ENCODE measurements around the gene GLDC. TPM values are rescaled to one million over a fixed set of nuclear protein-coding genes. Genes with fewer than 3 reads are reported as not detected.
A peak's percentile ranks its signal among the peaks of the same experiment; 100 is the strongest.

The GLDC gene
- total RNA-seq, 1 experiment from 2014 or later: 21.2 TPM

DNA sequence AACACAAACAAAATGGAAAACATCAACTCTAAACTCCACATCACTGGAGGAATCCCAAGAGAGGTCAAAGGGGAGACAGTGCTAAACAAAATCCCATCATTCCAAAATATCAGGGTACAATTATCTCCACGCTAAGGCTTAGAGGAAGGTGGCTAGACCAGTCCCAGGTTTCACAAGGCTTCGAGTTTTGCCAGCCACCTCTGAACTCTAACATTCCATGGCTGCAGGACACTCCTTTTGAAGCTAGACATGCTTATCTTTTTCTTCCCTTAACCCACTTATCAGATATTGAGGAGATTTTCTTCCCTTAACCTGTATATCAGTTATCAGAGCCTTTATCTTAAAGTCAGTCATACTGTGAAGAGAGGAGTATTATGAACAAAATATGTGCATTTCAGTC is 53.3 kb downstream of the GLDC start:
- in situ Hi-C loops (cut with HindIII; ENCODE audit: low pct_unique_long_range_greater_than_20kb, low sequenced_read_pairs): no loop called here
- DNase-seq (ENCODE audit: low read depth): no peak

DNA sequence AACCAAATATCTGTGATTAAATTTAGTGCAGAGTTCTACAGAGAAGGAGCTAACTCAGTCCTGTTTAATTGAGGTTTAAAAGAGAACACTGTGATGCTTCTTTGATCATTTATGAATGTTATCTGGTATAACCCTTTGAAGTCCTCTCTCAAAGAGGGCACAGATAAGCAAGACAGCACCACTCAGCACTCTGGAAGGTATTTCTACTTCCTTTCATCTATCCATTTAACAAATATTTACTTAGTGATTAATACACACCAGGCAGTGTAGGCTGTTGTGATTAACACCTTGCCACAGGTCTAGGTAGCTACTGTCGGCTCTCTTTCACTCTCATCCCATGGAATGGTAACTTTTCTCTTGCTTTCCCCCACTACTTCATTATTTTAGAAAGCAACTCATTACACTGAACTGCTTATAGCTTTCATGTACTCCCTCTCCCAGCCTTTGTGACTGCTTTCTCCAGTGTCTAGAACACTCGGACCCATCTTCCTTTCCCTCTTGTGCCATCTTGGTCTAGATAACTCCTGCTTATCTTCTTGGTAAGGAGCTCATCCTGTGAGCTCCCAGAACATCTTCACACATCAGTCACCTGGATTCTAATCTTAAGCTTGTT is 54.7 kb downstream of the GLDC start:
- in situ Hi-C loops (cut with HindIII; ENCODE audit: low pct_unique_long_range_greater_than_20kb, low sequenced_read_pairs): no loop called here
- no peak for DNase-seq (ENCODE audit: low read depth)

DNA sequence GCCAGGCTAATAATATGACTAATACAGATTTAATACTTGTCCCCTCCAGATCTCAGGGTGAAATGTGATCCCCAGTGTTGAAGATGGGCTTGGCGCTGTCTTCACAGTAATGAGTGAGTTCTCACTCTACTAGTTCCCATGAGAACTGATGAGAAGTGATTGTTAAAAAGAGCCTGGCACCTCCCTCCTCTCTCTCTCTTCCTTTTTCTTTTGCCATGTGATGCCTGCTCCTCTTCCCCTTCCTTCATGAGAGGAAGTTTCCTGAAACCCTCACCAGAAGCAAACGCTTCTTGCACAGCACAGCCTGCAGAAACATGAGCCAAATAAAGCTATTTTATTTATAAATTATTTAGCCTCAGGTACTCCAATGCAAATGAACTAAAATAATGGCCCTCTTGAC is 55.2 kb downstream of the GLDC start:
- in situ Hi-C loops (cut with HindIII; ENCODE audit: low pct_unique_long_range_greater_than_20kb, low sequenced_read_pairs): no loop called here

DNA sequence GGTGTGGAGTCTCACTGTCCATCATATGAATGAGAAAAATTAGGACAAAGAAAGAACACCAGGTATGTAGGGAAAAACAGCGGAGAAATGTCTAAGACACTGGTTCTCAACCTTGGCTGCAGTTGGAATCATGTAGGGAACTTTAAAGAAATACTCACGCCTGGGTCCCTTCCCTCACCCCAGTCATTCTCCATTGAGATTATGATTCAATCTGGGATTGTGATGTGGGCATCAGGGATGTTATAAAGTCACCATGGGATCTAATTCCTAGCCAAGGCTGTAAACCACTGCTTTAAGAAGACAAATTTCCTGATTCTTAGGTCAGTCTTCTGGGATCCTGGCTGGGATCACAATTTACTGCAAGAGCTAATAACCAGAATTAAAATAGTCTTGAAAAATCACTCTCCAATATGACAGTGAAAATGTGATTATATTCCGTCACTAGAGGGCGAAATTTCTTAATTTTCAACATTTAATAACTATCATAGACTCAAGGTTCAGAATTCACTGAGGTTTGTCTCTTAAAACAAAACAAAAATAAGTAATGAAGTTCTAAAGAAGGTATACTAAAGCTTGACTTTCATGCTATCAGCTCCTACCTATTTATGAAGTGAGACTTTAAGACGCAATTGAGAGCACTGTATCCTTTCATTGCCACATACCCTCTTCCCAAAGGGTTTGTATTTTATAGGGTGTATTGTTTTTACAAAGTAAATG is 60.5 kb downstream of the GLDC start:
- peak; percentile 18 for DNase-seq (ENCODE audit: low read depth)
- in situ Hi-C loops (cut with HindIII; ENCODE audit: low pct_unique_long_range_greater_than_20kb, low sequenced_read_pairs): no loop called here

More for the DNA sequence above, 55.2 kb downstream of the GLDC start:
- no peak for DNase-seq (ENCODE audit: low read depth)

DNA sequence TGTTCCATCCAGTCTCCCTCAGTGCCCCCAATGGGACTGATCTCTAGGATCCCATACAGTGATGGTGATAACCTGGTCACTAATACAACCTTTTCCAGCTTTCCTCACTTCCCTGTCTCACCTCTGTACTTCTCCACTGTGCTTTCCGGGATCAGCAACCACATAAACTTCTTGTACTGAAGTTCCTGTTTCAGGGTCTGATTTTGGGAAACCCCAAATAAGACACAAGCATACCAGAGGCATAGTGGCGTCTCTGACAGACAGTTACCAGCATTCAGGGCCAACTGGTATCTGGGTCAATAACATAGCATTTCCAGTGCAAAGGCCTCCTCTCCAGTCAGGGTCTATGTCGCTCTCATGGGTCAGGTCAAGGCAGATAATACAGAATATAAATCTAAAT is 64.3 kb downstream of the GLDC start:
- no peak for DNase-seq (ENCODE audit: low read depth)
- in situ Hi-C loops (cut with HindIII; ENCODE audit: low pct_unique_long_range_greater_than_20kb, low sequenced_read_pairs): no loop called here

DNA sequence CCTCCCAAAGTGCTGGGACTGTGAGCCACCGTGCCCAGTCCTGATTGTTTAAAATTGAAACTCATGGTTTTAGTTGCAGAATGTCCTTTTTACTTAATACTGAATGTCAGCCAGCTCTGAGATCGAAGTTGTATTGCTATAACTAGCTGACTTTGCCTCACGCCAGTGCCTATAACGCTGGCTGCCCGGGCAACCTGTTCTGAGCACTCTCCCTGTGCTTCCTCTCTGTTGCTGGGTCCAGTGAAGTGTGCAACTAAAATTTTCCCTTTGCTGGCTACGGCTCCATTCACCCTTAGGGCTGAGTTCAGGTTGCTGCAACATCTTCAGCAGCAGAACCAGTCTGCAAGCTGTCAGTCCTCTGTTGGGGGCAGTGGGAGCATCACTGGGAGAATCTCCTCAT is 65.9 kb downstream of the GLDC start:
- in situ Hi-C loops (cut with HindIII; ENCODE audit: low pct_unique_long_range_greater_than_20kb, low sequenced_read_pairs): no loop called here
- no peak for DNase-seq (ENCODE audit: low read depth)

DNA sequence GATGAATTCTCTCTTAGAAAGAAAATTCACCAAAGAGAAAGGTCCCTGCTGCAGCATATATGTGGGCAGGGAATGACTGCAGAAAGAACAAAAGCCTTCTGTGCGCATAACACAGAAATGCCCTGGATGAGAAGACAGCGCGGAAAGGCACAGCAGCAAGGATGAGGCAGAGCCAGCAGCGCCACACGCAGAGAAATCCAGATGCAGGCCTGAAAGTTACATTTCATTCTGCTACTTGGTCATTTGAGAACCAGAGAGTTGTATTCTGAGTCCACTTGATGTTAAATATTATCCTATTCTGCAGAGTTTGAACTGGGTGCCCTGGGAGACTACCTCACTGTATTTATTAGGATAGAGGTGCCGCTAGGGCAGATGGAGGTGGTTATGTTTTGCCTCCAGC is 68.5 kb downstream of the GLDC start:
- no peak for DNase-seq (ENCODE audit: low read depth)
- in situ Hi-C loops (cut with HindIII; ENCODE audit: low pct_unique_long_range_greater_than_20kb, low sequenced_read_pairs): no loop called here

DNA sequence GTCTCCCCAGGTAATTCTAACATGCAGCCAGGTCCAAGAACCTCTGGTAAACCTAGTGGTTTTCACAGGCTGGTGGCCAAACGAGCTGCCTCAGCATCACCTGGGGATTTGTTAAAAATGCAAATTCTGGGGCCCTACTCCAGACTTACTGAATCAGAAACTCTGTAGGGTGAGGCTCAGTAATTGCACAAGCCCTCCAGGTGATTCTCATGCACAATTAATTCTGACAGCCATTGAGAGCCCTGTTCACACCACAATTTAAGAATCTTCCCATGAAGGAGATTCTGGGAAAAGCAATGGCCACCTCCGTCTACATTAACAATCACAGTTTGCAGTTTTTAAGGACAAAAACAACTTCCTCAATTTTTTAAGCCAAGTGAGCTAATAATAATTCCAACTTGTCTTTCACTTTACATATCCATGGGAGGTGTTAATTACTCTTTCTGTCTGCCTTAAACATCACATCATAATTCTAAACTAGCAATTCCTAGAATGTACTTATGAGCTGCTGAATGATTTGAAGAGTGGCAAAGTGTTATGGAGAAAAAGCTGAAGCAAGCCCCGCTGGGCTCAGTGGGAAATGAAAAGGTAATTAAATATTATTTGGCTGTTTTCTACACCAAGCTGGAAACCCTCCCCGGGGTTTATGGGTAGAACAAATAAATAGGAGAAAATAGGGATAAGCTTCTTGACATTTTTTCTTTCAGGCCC is 70.0 kb downstream of the GLDC start:
- DNase-seq (ENCODE audit: low read depth): no peak
- in situ Hi-C loops (cut with HindIII; ENCODE audit: low pct_unique_long_range_greater_than_20kb, low sequenced_read_pairs): no loop called here

DNA sequence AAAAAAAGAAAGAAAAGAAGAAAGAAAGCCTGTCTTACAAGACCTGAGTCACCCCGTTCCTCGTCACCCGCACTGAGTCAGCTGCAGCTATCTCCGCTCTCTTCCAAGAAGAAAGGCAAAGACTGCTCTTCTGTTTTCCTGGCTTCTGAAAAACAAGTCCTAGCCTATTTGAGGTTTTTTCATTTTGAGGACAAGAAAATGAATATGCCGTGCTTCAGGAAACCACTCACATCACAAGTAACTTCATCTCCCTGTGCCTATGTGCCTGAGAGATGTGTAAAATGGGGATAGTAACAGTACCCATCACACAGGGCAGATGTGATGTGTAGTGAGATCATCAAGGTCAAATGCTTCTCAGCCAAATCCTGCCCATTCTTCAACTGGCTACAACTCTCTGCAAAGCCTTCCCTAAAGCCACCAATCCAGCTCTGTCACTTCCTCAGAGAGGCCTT is 78.4 kb downstream of the GLDC start:
- DNase-seq (ENCODE audit: low read depth): peak; percentile 63
- in situ Hi-C loops (cut with HindIII; ENCODE audit: low pct_unique_long_range_greater_than_20kb, low sequenced_read_pairs): no loop called here

DNA sequence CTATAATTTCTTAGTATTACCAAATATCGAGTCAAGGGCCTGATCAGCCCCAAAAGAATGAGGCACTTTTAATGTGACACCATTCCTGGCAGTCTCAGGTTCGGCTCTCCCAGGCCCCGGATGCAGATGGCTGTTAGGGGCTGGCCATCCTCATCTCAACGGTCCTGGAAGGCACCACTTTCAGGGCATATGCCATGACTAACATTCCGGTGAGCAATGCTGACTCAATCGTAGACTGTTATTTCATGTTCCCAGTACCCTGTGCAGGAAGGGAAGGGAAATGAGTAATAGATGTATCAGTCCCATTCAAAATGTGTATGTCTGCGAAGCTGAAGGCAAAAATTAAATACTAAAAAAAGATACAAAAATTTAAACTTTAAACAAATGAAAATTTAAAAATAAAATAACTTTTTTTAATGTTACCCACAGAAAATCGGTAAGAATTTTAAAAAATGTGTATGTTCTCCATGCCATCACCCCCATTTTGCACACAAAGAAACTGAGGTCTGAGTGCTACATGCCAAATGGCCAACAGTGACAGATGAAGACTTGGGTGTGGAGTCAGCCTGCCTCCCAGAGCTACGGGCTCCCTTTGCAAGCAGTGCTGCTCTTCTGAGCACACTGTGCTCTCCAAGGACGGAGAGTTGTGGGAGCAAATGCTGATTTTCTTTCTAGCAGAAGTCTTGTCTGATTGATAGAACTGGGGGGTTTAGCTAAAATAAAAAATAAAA is 79.0 kb downstream of the GLDC start:
- DNase-seq (ENCODE audit: low read depth): peak; percentile 78
- in situ Hi-C loops (cut with HindIII; ENCODE audit: low pct_unique_long_range_greater_than_20kb, low sequenced_read_pairs): no loop called here

DNA sequence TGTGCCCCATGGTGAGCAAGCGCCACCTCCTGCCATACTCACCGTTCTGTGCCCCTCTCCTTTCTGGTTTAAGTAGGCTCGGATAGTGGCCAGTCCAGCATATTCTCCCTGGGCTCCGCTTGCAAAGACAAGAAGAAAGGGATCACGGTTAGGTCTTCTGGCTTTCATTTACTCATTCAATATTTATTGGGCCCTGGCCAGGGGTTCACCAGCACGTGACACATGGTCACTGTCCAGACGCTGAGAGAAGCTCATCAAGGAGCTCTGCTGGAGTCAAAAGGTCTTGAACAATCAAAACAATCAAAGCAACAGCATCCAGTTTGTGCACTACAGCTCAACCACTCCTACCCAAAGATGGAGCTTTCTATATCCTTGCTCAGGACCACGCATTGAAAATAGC is 80.2 kb downstream of the GLDC start:
- DNase-seq (ENCODE audit: low read depth): no peak
- in situ Hi-C loops (cut with HindIII; ENCODE audit: low pct_unique_long_range_greater_than_20kb, low sequenced_read_pairs): no loop called here

DNA sequence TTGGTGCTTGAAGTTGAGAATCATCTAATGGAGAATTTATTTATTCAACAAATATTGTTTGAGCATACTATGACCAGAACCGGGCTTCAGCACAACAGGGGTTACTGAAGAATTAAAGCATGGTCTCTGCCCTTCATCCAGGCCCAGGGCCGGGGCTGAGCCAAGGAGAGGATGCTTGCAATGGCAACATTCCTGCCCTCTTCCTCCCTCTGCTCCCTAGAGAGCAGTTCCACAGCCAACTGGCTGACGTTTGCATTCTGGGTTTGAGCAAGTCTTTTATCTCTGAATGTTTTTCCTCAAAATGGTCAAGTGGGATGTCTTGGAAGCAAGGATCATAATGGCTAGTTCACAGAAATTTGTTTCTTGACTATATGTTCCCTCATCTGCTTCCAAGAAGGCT is 80.7 kb downstream of the GLDC start:
- no peak for DNase-seq (ENCODE audit: low read depth)
- in situ Hi-C loops (cut with HindIII; ENCODE audit: low pct_unique_long_range_greater_than_20kb, low sequenced_read_pairs): no loop called here

DNA sequence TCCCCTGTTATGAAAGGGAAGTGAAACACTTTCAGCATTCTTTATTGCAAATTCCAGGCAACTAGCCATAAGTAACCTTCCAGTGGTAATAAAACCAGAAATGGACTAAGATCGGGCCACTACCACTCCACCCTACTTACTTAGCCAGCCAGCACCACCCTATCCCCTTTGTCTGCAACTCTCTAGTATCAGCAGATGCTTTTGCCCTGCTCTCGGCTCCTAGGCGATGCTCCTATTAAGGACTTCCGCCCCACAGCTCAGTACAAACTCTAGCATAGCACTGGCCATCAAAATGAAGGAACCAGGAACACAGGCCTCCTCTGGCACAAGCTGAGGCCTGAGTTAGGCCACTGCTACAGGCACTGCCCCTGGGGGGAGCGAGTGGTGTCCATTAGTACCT is 81.2 kb downstream of the GLDC start:
- in situ Hi-C loops (cut with HindIII; ENCODE audit: low pct_unique_long_range_greater_than_20kb, low sequenced_read_pairs): no loop called here
- no peak for DNase-seq (ENCODE audit: low read depth)

DNA sequence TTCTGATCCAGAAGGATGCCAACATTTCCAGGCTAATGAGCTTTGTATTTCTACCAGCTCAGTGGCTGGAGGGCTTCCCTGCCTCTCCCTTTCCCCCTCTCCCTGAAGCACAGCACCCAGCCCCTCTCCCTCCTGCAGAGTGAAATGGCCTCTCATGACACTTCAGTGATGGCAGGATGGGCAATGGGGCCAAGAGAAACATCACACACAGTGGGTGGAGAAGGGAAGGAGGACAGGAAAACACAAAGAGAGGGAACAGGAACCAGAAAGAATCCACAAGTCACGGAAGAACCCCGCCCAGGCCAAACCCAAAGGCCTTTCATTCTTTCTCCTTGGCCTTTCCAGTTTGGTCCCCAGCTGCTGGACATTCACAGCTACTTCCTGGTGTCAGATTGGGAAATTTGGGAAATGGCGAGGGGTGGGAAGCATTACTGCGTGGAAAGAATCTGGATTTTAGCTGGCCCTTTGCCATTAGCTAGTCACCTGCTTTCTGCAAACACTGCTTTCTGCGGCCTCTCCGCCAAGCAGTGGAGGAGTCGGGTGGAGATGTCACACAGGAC is 82.6 kb downstream of the GLDC start:
- DNase-seq (ENCODE audit: low read depth): no peak
- in situ Hi-C loops (cut with HindIII; ENCODE audit: low pct_unique_long_range_greater_than_20kb, low sequenced_read_pairs): no loop called here

DNA sequence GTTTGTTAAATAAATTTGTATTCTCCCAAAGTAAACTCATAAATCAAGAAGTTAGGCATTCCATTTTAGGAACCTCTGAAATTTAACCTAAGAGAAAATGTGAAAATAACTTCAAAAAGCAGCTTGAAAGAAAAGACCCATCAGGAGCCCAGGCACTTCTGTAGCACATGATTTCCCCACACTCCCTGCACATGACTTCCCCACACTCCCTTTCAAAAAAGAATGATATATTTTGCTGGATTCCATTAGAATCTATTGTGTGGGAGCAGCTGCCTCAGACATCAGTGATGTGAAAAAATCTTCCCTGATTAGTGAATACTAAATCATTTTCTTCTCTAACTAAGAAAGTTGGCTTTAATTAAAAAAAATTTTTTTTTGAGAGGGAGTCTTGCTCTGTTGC is 83.3 kb downstream of the GLDC start:
- no peak for DNase-seq (ENCODE audit: low read depth)
- in situ Hi-C loops (cut with HindIII; ENCODE audit: low pct_unique_long_range_greater_than_20kb, low sequenced_read_pairs): no loop called here

DNA sequence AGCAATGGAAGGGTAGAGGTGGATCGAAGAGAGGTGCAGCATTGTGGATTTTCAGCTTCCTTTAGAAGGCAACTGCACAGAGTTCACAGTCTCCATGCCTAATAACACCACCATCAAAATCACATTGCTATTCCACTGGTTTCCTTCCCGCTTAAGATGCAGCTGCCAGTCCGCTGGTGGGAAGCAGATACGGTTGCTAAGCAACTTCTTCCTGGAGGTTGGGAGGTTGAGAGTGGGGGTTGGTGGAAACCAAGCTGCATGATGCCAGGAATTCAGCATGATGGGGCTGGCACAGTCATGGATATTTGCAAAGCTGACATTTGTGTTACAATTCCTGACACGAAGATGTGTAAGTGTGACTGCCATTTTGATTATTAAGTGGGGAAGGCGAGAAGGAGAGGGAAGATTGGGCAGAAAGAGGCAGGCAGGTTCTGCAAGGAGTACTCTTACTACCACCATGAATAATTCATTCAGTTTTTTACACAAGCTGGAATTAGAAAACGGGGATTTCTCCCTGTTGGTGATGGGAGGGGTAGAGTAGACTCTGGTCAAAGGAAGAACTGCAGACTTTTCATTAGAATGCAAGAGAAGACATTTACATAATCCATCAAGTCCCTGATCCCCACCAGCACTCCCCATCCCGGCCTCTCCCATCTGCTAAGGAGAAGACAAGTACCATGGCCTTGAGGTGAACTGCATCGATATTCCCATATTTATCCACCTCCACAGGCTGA is 87.5 kb downstream of the GLDC start:
- DNase-seq (ENCODE audit: low read depth): no peak
- in situ Hi-C loops (cut with HindIII; ENCODE audit: low pct_unique_long_range_greater_than_20kb, low sequenced_read_pairs): no loop called here

DNA sequence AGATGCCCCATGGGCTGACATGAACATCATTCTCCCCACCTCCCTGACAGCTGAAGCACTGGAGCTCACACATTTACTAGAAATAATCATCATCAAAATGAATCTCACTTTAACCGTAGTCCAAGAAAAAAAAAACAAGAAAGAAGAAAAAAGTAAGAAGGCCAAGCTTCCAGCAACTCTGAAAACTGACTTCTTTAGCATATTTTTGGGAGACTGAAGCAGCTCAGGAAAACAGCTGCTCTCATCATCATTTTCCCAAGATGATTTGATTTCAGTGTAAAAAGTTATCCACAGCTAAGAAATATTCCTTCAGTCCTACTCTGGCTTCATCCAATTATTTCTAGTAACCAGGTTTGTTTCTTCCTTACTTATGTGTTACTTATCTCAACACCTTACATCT is 91.7 kb downstream of the GLDC start:
- in situ Hi-C loops (cut with HindIII; ENCODE audit: low pct_unique_long_range_greater_than_20kb, low sequenced_read_pairs): no loop called here
- DNase-seq (ENCODE audit: low read depth): no peak

DNA sequence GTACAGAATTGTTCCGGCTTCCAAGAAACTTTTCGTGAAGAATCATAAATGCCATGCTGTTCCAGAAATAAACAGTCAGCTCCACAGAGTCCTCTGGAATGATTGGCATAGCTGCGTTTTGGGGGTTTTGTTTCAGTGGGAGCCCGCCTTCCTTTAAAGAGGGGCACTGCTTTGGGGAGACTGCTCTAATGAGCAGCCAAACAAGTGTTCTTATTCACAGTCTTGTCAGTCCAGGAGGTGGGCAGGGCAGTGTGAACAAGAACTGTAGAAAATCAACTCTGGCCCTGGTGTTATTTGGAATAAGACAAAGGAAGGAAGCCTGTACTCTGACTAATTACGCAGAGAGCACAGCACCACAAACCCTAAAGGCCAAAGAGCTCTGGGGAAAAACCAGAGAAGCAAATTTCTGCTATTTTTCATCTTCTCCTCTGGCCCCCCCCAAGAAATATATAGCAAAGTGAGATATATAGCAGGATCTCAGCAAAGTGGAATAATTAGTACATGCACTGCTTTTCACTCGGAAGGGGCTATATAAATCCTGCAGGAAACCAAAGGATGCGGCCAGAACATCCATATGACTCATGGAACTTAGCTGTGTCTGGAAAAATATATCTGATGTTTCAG is 92.9 kb downstream of the GLDC start:
- DNase-seq (ENCODE audit: low read depth): no peak
- in situ Hi-C loops (cut with HindIII; ENCODE audit: low pct_unique_long_range_greater_than_20kb, low sequenced_read_pairs): no loop called here

All from Caki2 (cell line).